GM18498 (cell line): Measurements from ENCODE around the gene CNPY2.
"Not testable (repeated sequence)": the region's sequence is repeated elsewhere in the genome, so short reads cannot be mapped to it uniquely, and the experiment has no call there.

Source experiments
- ATAC-seq: cut with Tn5 transposase; IDR thresholded peaks from one replicate; pipeline ENCODE4 v1.9.1; 2021; ENCODE audit warnings: mild to moderate bottlenecking, moderate library complexity; ENCODE audit not compliant: unreplicated experiment

CNPY2 gene

DNA sequence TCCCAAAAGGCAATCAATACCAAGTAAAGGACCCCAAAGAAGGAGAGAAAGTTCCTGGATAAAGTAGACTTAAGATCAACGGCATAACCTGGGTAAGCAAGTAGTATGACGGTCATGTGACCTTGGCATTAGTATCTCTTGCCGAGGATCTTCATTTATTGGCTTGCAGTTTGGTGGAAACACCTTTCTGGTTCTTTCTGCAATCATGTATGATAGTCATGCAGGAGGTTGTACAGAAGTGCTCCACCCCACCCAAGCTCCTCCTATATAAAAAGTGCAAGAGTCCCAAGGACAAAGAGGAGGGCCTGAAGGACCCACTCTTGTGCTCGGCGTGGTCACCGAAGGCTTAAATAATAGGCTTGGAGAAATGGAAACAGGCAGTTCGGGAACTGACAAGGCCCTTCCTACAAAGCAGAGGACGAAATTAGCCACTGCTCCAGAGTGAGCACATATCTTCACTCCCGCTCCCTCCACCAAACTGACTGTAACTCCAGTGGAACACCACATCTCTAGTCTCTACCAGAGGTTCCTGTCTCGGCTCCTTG, 16.4 kb downstream of the CNPY2 start:
- no peak for ATAC-seq

DNA sequence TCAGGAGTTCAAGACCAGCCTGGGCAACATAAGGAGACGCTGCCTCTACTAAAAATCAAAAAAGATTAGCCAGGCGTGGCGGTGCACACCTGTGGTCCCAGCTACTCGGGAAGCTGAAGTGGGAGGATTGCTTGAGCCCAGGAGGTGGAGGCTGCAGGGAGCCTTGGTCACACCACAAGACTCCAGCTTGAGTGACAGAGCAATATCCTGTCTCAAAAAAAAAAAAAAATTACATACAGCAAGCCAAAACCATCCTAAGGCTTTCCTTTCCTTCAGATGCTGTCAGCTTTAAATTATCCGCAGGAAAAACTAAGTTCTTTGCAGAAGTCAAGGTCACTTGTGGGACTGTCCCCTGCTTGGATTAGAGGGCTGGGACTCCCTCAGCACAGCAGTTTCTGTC, 17.0 kb downstream of the CNPY2 start:
- no peak for ATAC-seq

GRCh38 chr12:56297400-56297799, 18.4 kb downstream of the CNPY2 start:
- ATAC-seq = no peak

DNA sequence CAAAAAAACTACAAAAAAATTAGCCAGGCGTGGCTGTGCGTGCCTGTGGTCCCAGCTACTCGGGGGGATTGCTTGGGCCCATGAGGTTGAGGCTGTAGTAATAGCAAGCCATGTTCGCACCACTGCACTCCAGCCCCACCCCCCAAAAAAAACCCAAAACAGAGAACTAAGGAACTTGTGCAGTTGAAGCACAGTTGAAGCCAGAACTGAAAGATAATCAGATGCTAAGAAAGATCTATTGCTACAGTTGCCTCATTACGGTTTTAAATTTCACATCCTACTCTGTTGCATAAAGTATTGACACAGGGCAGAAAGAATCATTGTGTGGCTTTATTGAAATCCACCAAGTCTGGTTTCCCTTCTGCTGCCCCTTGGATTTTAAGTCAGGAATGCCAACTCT, 19.5 kb downstream of the CNPY2 start:
- ATAC-seq = no peak

GRCh38 chr12:56293795-56294194, 22.0 kb downstream of the CNPY2 start:
- ATAC-seq = no peak

- no peak for ATAC-seq
Observed at GRCh38 chr12:56288705-56289387, 26.9 kb downstream of the CNPY2 start.

- no peak for ATAC-seq
Observed at GRCh38 chr12:56286044-56286830, 29.6 kb downstream of the CNPY2 start.

DNA sequence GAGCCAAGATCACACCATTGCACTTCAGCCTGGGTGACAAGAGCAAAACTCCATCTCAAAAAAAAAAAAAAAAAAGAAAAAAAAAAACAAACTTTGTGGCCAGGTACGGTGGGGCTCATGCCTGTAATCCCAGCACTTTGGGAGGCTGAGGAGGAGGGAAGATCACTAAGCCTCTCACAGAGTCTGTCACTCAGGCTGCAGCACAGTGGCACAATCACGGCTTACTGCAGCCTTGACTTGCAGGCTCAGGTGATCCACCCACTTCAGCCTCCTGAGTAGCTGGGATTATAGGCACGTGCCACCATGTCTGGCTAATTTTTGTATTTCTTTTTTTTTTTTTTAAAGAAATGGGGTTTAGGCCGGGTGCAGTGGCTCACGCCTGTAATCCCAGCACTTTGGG, 31.5 kb downstream of the CNPY2 start:
- ATAC-seq = not testable (repeated sequence)

GRCh38 chr12:56282579-56282978, 33.2 kb downstream of the CNPY2 start:
- no peak for ATAC-seq

DNA sequence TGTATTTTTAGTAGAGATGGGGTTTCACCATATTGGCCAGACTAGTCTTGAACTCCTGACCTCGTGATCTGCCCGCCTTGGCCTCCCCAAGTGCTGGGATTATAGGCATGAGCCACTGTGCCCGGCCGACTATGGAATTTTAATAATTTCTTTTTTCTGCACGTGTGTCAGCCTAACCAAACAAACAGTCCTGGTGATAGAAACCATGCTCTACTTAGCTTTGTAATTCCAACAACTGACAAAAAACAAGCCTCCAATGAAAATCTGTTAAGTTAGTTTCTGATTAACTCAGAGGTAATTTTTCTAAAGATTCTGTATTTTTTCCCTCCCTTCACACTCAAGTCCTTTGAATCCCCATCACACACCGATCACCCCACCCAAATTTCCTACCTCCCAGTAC, 33.8 kb downstream of the CNPY2 start:
- ATAC-seq = no peak

DNA sequence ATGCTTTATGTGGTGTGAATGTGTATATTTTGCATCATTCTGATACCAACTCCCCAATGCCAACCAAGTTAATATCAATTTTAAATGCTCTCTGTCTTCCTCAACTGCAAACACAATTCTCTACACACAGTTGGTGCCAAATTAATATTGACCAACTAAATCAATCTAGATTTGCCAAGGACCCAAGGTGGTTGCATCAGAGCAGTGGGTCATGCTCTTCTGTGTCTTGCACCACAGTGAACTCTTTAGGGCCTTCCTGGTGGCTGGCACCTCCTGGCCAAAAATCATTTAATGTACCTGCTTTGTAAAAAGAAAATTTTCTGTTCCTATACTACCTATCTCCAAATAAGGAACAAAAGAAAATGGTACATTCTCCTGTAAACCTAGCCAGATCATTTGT, 34.9 kb downstream of the CNPY2 start:
- no peak for ATAC-seq

DNA sequence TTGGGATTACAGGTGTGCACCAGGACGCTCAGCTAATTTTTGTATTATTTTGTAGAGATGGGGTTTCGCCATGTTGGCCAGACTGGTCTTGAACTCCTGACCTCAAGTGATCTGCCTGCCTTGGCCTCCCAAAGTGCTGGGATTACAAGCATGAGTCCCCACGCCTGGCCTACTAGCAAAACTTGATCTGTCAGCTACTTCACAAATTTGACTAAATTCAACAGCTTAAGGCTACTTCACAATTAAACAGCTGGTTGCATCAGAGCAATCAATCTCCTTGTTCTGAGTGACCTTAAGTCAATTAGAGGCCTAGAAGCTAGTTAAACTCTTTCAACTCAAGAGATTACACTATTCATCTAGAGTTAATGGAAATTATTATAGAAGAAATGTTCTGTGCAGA, 36.9 kb downstream of the CNPY2 start:
- ATAC-seq = no peak

GRCh38 chr12:56274299-56274698, 41.5 kb downstream of the CNPY2 start:
- ATAC-seq = no peak

- not testable (repeated sequence) for ATAC-seq
Observed at GRCh38 chr12:56272468-56272867, 43.3 kb downstream of the CNPY2 start.

DNA sequence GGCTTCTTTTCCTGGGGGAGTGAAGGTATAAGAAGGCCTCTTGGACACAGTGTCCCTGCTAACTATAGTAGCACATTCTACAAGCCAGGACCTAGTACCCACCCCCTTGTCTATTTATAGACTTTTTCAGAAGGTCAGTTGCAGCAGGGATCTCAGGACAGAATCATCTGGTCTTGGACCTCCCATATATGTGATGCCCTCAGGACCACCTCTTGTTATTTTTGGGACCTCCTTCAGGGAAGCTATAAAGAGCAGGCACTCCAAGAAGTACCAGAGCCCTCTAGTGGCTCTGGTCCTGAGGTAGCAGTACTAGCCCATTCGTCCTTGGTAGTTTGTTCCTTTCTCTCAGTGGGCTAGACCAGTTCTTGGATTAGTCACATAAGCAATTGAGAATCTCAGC, 44.8 kb downstream of the CNPY2 start:
- ATAC-seq = no peak

- no peak for ATAC-seq
Observed at GRCh38 chr12:56267443-56268071, 48.2 kb downstream of the CNPY2 start.

- peak; percentile 95 for ATAC-seq
Observed at GRCh38 chr12:56266693-56267442, 48.9 kb downstream of the CNPY2 start, which contains the start of gene COQ10A. TSS of gene COQ10A (plus strand) at chr12:56266942. CDS start at chr12:56267119, 177 bp downstream.

- ATAC-seq = not testable (repeated sequence)
Observed at GRCh38 chr12:56266068-56266692, 49.6 kb downstream of the CNPY2 start.

- not testable (repeated sequence) for ATAC-seq
Observed at GRCh38 chr12:56262955-56263354, 52.8 kb downstream of the CNPY2 start.

DNA sequence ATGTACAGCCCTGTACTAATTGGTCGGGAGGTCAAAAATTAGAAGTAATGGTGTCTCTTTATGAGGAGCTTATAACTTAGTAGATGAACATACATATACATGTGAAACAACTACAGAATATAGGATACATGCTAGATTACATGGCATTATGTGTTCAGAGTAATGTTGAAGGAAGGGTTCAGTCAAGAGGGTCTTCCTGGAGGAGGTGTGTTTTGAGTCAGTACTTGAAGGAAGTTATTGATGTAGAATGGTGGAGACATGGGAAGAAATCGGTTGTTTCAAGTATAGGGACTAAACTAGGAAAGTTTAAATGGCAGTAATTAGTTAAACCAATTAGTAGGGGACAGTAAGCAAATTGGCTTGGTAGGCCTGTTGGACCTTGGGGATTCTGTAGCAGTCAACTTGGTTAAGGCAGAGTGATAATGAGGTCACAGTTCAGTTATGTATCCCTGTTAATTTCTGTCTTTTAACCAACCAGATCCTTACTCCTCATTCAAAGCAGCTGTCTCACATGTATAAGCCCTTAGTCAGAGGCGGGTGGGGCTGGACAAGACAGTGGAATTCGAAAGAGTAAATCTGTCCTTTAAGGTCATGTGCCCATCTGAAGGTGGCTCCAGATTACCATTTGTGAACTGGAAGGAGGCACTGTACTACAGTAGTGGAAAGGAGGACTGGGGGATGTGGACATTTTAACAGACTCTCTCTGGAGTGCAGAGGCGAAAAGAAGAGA, 54.1 kb downstream of the CNPY2 start:
- ATAC-seq = no peak
